ENCODE results near the gene GPC5. TPM values are rescaled to one million over a fixed set of nuclear protein-coding genes. Genes with fewer than 3 reads are reported as not detected.

GPC5 gene
- polyA plus RNA-seq, 2 of the 4 experiments (the other 2 are of a cell fraction), result not detected

DNA sequence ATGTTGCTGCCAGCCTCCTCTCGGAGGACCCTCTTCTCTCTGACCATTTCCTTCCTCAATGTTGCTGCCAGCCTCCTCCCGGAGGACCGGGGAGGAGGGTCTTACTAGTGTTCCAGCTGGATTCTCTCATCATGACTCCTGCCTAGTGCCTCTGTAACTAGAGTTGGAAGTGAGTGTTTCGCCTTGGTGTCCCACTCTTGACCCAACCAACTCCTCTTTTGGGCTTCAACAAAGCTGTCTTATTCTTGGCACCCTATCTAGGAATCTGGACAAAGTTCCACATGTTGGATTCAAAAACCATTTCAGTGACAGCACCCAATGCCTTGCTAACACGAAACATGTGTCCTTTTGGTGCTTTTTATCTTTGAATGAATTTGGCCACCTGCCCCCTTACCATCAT lies 165.4 kb downstream of the GPC5 start:
- 3% methylated on average over 5 of the region's 5 CpGs for WGBS (ENCODE audit: missing lambda C conversion rate)

DNA sequence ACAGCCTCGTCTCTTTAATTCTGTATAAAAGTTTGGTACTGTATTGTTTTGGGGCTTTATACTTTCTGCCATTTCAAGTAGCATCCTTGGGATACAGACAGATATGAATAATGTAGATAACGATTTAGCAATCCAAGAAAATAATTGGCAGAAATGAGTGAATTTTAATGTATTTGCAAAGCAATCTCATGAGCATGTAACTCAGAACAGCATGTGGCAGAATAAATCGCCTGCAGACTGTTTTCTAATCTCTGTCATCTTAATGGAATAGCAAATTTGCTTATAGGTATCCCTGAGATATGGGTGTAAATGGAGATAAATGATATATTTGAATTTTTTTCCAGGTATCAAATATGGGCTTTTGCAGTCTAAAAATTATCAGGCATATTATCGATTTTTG lies 166.0 kb downstream of the GPC5 start:
- no peak overlapping the region for H3K4me3 ChIP-seq
- no peaks in the 10 kb centered on the region for H3K9me3 ChIP-seq
- no peaks in the 10 kb centered on the region for H3K4me1 ChIP-seq
- ATAC-seq (no peak), FAIRE-seq (no peak), DNase-seq (ENCODE audit: low read depth in 1 of 2, low spot score in 1 of 2) (no peak)
- ChIA-PET CTCF (no interaction called here), POLR2A (no interaction called here)
- no peak for TF ChIP-seq GATA3 (IDR thresholded peaks at IDR 0.05; ENCODE audit: borderline replicate concordance)
- no peak for TF ChIP-seq TP53 (CRISPR knock-in tag; IDR thresholded peaks at IDR 0.05)
- no peak for TF ChIP-seq HDAC2 (IDR thresholded peaks at IDR 0.05)
- no peak for TF ChIP-seq ZNF302 (CRISPR knock-in tag; IDR thresholded peaks at IDR 0.05)
- TF ChIP-seq KDM5A (IDR thresholded peaks at IDR 0.05), result no peak
- no peak for TF ChIP-seq EHF (CRISPR knock-in tag; IDR thresholded peaks at IDR 0.05)
- TF ChIP-seq CHD4 (IDR thresholded peaks at IDR 0.05; ENCODE audit: borderline replicate concordance), result no peak
- TF ChIP-seq, protein P1, sequence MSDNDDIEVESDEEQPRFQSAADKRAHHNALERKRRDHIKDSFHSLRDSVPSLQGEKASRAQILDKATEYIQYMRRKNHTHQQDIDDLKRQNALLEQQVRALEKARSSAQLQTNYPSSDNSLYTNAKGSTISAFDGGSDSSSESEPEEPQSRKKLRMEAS (IDR thresholded peaks at IDR 0.05), result no peak
- 2% methylated on average over 4 of the region's 4 CpGs for WGBS (ENCODE audit: missing lambda C conversion rate)
- H3K27ac ChIP-seq, result no peak overlapping the region
- H3K4me2 ChIP-seq, result no peak overlapping the region

More for the DNA sequence above, 165.4 kb downstream of the GPC5 start:
- TF ChIP-seq FOSB (CRISPR knock-in tag; IDR thresholded peaks at IDR 0.05) (no peak), HDAC2 (IDR thresholded peaks at IDR 0.05) (no peak), ZFP36 (IDR thresholded peaks at IDR 0.05; ENCODE audit: borderline replicate concordance, partially characterized antibody) (no peak), JUN (IDR thresholded peaks at IDR 0.05) (no peak), EP300 (IDR thresholded peaks at IDR 0.05) (no peak), NR3C1 (IDR thresholded peaks at IDR 0.05) (no peak), MAZ (IDR thresholded peaks at IDR 0.05; ENCODE audit: borderline replicate concordance, low read depth, low read length) (no peak), HOXA7 (CRISPR knock-in tag; IDR thresholded peaks at IDR 0.05) (no peak), KDM1A (IDR thresholded peaks at IDR 0.05; ENCODE audit: low read depth) (no peak), SREBF2 (IDR thresholded peaks at IDR 0.05) (no peak), ZC3H11A (IDR thresholded peaks at IDR 0.05) (no peak), HEYL (CRISPR knock-in tag; IDR thresholded peaks at IDR 0.05) (no peak), PBX3 (IDR thresholded peaks at IDR 0.05) (no peak)
- TF ChIP-seq, protein P1 (IDR thresholded peaks at IDR 0.05), result no peak
- TF ChIP-seq, protein P2, sequence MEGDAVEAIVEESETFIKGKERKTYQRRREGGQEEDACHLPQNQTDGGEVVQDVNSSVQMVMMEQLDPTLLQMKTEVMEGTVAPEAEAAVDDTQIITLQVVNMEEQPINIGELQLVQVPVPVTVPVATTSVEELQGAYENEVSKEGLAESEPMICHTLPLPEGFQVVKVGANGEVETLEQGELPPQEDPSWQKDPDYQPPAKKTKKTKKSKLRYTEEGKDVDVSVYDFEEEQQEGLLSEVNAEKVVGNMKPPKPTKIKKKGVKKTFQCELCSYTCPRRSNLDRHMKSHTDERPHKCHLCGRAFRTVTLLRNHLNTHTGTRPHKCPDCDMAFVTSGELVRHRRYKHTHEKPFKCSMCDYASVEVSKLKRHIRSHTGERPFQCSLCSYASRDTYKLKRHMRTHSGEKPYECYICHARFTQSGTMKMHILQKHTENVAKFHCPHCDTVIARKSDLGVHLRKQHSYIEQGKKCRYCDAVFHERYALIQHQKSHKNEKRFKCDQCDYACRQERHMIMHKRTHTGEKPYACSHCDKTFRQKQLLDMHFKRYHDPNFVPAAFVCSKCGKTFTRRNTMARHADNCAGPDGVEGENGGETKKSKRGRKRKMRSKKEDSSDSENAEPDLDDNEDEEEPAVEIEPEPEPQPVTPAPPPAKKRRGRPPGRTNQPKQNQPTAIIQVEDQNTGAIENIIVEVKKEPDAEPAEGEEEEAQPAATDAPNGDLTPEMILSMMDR (IDR thresholded peaks at IDR 0.05), result no peak
- DNase-seq (ENCODE audit: low read depth in 1 of 2, low spot score in 1 of 2), result no peak
- no peak overlapping the region for H3K4me2 ChIP-seq
- no peak overlapping the region for H3K4me3 ChIP-seq
- no peak for FAIRE-seq
- CTCF ChIA-PET, result no interaction called here
- H3K9me3 ChIP-seq, result no peaks in the 10 kb centered on the region
- no peak overlapping the region for H3K27ac ChIP-seq
- ATAC-seq, result no peak
- H3K4me1 ChIP-seq, result no peaks in the 10 kb centered on the region
- POLR2A ChIA-PET, result no interaction called here

DNA sequence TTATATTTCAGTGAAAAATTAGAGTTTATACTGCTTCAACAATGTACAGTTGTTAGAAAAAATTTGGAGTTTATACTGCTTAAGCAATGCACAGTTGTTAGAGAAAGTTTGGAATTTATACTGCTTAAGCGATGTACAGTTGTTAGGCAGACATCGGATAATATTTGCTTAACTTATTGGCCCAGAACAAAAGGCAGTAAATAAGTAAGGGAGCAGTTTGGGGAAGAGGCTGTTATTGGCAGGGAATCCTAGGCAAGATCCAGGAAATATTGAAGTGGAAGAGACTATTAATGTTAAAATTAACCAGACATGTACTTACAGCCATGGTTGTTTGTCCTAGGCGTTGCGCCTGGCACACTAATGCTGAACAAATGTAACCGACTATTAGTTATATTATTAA lies 166.9 kb downstream of the GPC5 start:
- POLR2A ChIA-PET, result no interaction called here
- Histone ChIP-seq H3K4me1 (no peaks in the 10 kb centered on the region), H3K27ac (no peak overlapping the region), H3K4me2 (no peak overlapping the region), H3K9me3 (no peaks in the 10 kb centered on the region), H3K4me3 (no peak overlapping the region)
- ATAC-seq (no peak), FAIRE-seq (no peak), DNase-seq (ENCODE audit: low read depth in 1 of 2, low spot score in 1 of 2) (no peak)
- CTCF ChIA-PET, result no interaction called here
- TF ChIP-seq EP300 (IDR thresholded peaks at IDR 0.05) (no peak), MYC (IDR thresholded peaks at IDR 0.05; ENCODE audit: borderline replicate concordance, low read length) (no peak), NPAS2 (CRISPR knock-in tag; IDR thresholded peaks at IDR 0.05; ENCODE audit: borderline replicate concordance) (no peak), ZNF302 (CRISPR knock-in tag; IDR thresholded peaks at IDR 0.05) (no peak), JUN (IDR thresholded peaks at IDR 0.05) (no peak), RCOR1 (IDR thresholded peaks at IDR 0.05; ENCODE audit: low read depth, low read length) (no peak)
- 54% methylated on average over 5 of the region's 5 CpGs for WGBS (ENCODE audit: missing lambda C conversion rate)

Measured in A549 (cell line).